ENCODE results near the gene DLGAP1. TPM values are rescaled to one million over a fixed set of nuclear protein-coding genes. Genes with fewer than 3 reads are reported as not detected.
"Not testable (repeated sequence)": the region's sequence is repeated elsewhere in the genome, so short reads cannot be mapped to it uniquely, and the experiment has no call there.

The DLGAP1 gene
- total RNA-seq, 1 donor from 2014 or later = 0.05 TPM

GRCh38 chr18:4293337-4293736 is 161.8 kb downstream of the DLGAP1 start:
- no peaks in the 10 kb centered on the region for H3K4me1 ChIP-seq
- no peak overlapping the region for H3K27ac ChIP-seq (replicated peaks)
- H3K36me3 ChIP-seq = no peaks in the 10 kb centered on the region
- no peaks in the 10 kb centered on the region for H3K27me3 ChIP-seq (ENCODE audit: low read depth)
- DNase-seq = no peak
- H3K9me3 ChIP-seq (replicated peaks) = peaks cover 9% of the 10 kb centered on the region
- no peak for TF ChIP-seq CTCF (IDR thresholded peaks at IDR 0.05; ENCODE audit: borderline replicate concordance)
- intact Hi-C loops (cut with micrococcal nuclease) = no loop called here
- no peak overlapping the region for H3K4me3 ChIP-seq

GRCh38 chr18:4292696-4293095 is 162.4 kb downstream of the DLGAP1 start:
- Histone ChIP-seq H3K4me3 (no peak overlapping the region), H3K27me3 (ENCODE audit: low read depth) (no peaks in the 10 kb centered on the region), H3K4me1 (no peaks in the 10 kb centered on the region), H3K9me3 (replicated peaks) (peaks cover 6% of the 10 kb centered on the region), H3K36me3 (no peaks in the 10 kb centered on the region), H3K27ac (replicated peaks) (no peak overlapping the region)
- intact Hi-C loops (cut with micrococcal nuclease) = no loop called here
- no peak for TF ChIP-seq CTCF (IDR thresholded peaks at IDR 0.05; ENCODE audit: borderline replicate concordance)
- DNase-seq = no peak

- H3K27ac ChIP-seq (replicated peaks); H3K4me1 ChIP-seq; intact Hi-C loops (cut with micrococcal nuclease); H3K9me3 ChIP-seq (replicated peaks); DNase-seq; H3K27me3 ChIP-seq (ENCODE audit: low read depth); H3K4me3 ChIP-seq; H3K36me3 ChIP-seq: not testable (repeated sequence)
Measured at GRCh38 chr18:4287340-4287739, 167.8 kb downstream of the DLGAP1 start.

- no peak for TF ChIP-seq CTCF (IDR thresholded peaks at IDR 0.05; ENCODE audit: borderline replicate concordance)
- Histone ChIP-seq H3K4me1 (no peaks in the 10 kb centered on the region), H3K9me3 (replicated peaks) (peaks cover 3% of the 10 kb centered on the region), H3K27me3 (ENCODE audit: low read depth) (no peaks in the 10 kb centered on the region), H3K27ac (replicated peaks) (no peak overlapping the region), H3K36me3 (no peaks in the 10 kb centered on the region), H3K4me3 (no peak overlapping the region)
- DNase-seq = no peak
- intact Hi-C loops (cut with micrococcal nuclease) = no loop called here
Measured at GRCh38 chr18:4286256-4286655, 168.9 kb downstream of the DLGAP1 start.

- TF ChIP-seq CTCF (IDR thresholded peaks at IDR 0.05; ENCODE audit: borderline replicate concordance) = no peak
- Histone ChIP-seq H3K9me3 (replicated peaks) (peaks cover 3% of the 10 kb centered on the region), H3K27me3 (ENCODE audit: low read depth) (no peaks in the 10 kb centered on the region), H3K27ac (replicated peaks) (no peak overlapping the region), H3K4me1 (no peaks in the 10 kb centered on the region), H3K36me3 (no peaks in the 10 kb centered on the region), H3K4me3 (no peak overlapping the region)
- no peak for DNase-seq
- intact Hi-C loops (cut with micrococcal nuclease) = no loop called here
Measured at GRCh38 chr18:4285525-4285924, 169.6 kb downstream of the DLGAP1 start.

GRCh38 chr18:4284528-4284927 is 170.6 kb downstream of the DLGAP1 start:
- TF ChIP-seq CTCF (IDR thresholded peaks at IDR 0.05; ENCODE audit: borderline replicate concordance) = no peak
- Histone ChIP-seq H3K4me1 (no peaks in the 10 kb centered on the region), H3K4me3 (no peak overlapping the region), H3K9me3 (replicated peaks) (peaks cover 3% of the 10 kb centered on the region), H3K27ac (replicated peaks) (no peak overlapping the region), H3K27me3 (ENCODE audit: low read depth) (no peaks in the 10 kb centered on the region), H3K36me3 (no peaks in the 10 kb centered on the region)
- no peak for DNase-seq
- intact Hi-C loops (cut with micrococcal nuclease) = no loop called here
